Sciatic nerve (tissue), 2 donors: Measurements from ENCODE around the gene CPNE8. TPM values are rescaled to one million over a fixed set of nuclear protein-coding genes. Genes with fewer than 3 reads are reported as not detected.
"Not testable (repeated sequence)": the region's sequence is repeated elsewhere in the genome, so short reads cannot be mapped to it uniquely, and the experiment has no call there.

Experiments
- ATAC-seq: fragments of 200-7000 bp; cut with Tn5 transposase; one replicate; pipeline ENCODE4 v1.9.1; 2020; ENCODE audit warnings: mild to moderate bottlenecking, moderate library complexity
- DNase-seq: peaks from one replicate; pipeline ENCODE4 v3.0.0-alpha.2; 2020; ENCODE audit warnings: low spot score
- intact Hi-C: fragments of 100-400 bp; cut with DNase I; formaldehyde crosslinking; loops from one replicate; pipeline ENCODE4 v1.14.2; 2022
- total RNA-seq: library from RNA; stranded (reverse); fragmentation: NEBNext Ultra II Directional; extraction: Animal tissue kit (Norgen Biotek cat#: 25700); gene quantifications from one replicate; pipeline ENCODE4 v1.2.1, GENCODE V29; 2021
- donor health status: DM: no; HTN: no; CAD: no.
- donor health status: DM: no; HTN: no; CAD: no.

Gene CPNE8
- total RNA-seq, 1 donor from 2014 or later: 26.6 TPM

- no peak for ATAC-seq
- intact Hi-C loops: no loop called here
- no peak for DNase-seq
These were observed 143.6 kb downstream of the CPNE8 start for GRCh38 chr12:38761636-38762342.

DNA sequence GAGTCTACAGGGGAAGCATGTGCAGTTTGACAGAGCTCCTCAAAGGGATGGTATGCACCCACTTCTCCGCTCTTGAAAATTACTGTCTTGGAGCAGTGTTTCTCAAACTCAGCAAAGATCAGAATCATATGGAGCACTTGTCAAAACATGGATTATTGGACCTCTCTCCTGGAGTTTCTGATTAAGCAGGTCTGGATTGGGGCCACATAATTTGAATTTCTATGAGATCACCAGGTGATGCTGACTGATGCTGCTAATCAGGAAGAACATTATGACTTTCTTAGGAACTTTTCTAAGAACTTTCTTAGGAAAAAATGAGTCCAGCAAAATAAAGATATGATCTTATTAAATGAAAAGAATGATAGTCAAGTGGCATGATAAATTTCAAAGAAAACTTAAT lies 144.3 kb downstream of the CPNE8 start:
- no peak for ATAC-seq
- DNase-seq: no peak
- intact Hi-C loops: no loop called here

GRCh38 chr12:38759621-38760020 lies 145.8 kb downstream of the CPNE8 start:
- no peak for ATAC-seq

GRCh38 chr12:38746744-38747143 lies 158.6 kb downstream of the CPNE8 start:
- DNase-seq: no peak
- intact Hi-C loops: no loop called here
- no peak for ATAC-seq

More at GRCh38 chr12:38759621-38760020, 145.8 kb downstream of the CPNE8 start:
- intact Hi-C loops: no loop called here
- no peak for DNase-seq

DNA sequence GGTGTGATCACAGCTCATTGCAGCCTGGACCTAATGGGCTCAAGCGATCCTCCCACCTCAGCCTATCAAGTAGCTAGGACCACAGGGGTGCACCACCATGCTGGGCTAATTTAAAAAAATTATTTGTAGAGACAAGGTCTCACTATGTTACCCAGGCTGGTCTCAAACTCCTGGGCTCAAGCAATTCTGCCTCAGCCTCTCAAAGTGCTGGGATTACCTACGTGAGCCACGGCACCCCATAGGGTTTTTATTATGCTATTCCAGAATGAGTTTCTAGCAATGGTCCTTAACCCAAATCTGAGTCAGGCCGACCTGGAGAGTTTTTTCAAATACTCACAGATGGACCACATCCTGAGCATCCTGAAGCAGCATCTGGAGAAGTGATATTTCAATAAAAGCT lies 159.8 kb downstream of the CPNE8 start:
- intact Hi-C loops: no loop called here
- no peak for DNase-seq

DNA sequence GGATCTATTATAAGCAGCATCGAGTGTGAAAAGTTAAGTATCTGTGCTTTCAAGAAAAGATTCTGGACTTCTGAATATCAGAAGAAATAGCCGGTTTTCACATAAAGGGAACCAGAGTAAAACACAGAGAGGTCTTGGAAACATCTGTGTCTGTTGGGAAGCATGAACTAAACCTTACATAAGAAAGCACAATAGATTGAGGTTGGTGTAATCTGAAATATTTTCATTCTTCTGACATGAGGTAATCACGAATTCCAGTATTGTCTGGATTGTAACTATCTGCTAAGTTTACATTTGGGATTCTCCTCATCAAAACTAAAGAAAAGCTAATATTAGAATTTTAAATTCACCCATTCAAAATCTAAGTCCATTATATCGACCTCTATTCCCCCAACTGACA lies 161.3 kb downstream of the CPNE8 start:
- no peak for ATAC-seq
- intact Hi-C loops: no loop called here
- no peak for DNase-seq

More for the DNA sequence above, 159.8 kb downstream of the CPNE8 start:
- ATAC-seq: no peak

DNA sequence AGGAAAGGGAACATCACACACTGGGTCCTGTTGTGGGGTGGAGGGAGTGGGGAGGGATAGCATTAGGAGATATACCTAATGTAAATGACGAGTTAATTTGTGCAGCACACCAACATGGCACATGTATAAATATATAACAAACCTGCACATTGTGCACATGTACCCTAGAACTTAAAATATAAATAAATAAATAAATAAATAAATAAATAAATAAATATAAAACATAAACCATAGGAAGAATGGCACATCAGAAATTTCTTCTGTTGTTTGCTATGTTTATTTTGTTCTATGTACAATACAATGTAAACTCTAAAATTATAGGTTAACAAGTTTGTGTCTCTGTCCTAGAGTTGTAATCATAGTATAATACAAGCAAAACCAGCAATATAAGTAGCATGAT lies 162.9 kb downstream of the CPNE8 start:
- intact Hi-C loops, DNase-seq, ATAC-seq: not testable (repeated sequence)

DNA sequence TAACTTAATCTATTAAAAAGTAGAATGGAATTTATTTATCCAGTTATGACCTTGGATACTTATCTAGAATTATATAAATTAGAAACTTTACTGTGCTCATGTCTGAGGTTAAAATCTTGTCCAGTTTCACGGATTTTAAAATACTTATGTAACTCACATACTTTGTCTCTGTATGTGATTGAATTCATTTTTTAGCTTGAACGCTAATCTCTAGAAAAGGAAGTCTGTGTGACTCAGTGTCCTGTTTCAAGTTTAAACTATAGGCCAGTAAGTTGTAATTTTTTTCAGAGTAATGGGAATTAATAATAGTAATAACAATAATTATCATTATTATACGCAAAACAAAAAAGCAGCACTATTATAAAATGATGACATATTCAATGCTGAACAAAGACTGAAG lies 168.6 kb downstream of the CPNE8 start:
- intact Hi-C loops: no loop called here
- no peak for DNase-seq
- ATAC-seq: no peak

GRCh38 chr12:38732761-38733160 lies 172.6 kb downstream of the CPNE8 start:
- ATAC-seq: no peak

DNA sequence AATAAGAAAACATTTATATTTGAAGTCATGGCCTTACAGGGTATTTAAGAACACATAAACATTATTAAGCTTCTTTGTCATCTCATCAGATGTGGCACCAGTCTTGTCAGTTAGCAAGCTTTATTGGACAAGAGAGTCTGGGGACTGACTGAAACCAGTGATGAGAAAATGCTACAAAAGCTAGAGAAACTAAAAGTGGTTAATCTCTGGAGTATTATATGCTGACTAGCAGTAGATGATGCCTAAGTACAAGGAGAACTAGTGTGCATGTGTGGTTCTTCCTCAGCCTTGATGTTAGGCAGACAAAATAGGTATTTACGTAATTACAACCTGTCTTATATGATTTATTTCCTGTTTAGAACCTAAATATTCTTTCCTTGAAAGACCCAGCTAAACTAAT lies 176.5 kb downstream of the CPNE8 start:
- ATAC-seq: no peak
- intact Hi-C loops: no loop called here
- no peak for DNase-seq

More at GRCh38 chr12:38732761-38733160, 172.6 kb downstream of the CPNE8 start:
- DNase-seq: no peak
- intact Hi-C loops: no loop called here

DNA sequence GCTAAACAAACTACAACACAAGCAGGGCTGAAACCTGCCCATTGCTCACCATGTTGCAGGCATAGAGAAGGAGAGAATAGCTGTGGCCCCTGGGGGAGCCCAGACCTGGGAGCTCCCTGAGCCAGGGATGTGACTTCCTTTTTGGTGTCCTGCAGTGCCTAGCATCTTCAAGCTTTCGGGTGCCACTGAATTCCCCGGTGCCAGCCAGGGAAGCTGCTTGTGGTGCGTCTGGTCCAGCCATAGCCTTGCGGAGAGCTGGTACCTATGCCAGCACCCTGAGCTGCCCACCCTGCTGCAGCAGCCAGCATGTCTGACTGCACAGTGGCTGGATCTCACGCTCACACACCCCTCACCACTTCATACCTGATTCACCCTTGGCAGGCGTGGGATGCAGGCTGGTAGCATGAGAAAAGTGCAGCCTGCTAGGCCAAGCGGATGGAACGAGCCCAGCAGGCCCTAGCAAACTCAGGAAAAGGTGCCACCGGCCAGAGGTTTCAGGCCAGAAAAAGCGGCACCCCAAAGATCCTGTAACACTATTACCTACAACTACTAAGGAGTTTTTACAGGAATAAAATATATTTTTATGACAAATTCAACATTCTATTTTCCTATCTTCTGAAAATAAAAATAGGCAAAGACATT lies 183.7 kb downstream of the CPNE8 start:
- intact Hi-C loops: no loop called here
- no peak for ATAC-seq
- DNase-seq: no peak

- ATAC-seq (no peak), DNase-seq (no peak)
- intact Hi-C loops: no loop called here
These were observed 184.7 kb downstream of the CPNE8 start for GRCh38 chr12:38720661-38721060.

DNA sequence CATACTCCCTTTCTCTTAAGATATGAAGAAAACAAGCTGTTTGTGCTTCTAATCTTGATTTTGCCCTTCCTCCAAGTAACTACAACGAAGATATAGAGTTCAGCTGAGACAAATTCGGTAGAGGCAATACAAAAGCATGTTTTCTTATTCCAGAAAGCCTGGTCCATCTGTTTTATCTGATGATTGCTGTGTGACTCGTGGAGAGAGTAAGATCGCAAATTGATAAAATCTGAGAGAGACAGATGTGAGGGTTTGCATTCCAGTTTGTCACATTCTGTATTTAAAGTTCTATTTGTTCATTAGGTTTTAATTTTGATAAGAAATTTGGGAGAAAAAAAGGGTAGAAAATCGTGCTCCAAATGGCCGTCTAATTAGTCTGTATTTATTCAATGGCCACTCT lies 192.1 kb downstream of the CPNE8 start:
- DNase-seq (no peak), ATAC-seq (no peak)
- intact Hi-C loops: no loop called here

- intact Hi-C loops: no loop called here
- DNase-seq (no peak), ATAC-seq (no peak)
These were observed 194.3 kb downstream of the CPNE8 start for GRCh38 chr12:38711054-38711453.

DNA sequence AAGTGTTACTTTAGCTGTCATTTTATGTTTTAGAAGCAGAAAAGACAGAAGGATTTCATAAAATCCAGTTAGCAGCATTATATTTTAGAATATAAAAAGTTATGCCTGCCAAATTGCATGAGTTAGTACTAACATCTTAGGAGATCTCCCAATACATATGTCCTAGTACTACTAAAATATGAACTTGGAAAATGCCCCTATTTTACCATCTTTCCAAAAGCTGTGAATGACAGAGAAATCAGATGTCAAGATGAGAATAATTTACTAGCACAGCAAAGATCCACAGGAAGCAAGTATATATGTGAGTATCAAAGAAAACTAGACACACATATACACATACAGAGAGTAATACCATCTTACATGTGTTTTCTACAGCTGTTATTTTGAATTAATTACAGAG lies 196.9 kb downstream of the CPNE8 start:
- intact Hi-C loops: no loop called here
- no peak for ATAC-seq
- no peak for DNase-seq

- DNase-seq: no peak
- no peak for ATAC-seq
- intact Hi-C loops: no loop called here
These were observed 197.7 kb downstream of the CPNE8 start for GRCh38 chr12:38707648-38708047.

GRCh38 chr12:38697289-38697688 lies 208.1 kb downstream of the CPNE8 start:
- intact Hi-C loops: no loop called here
- no peak for ATAC-seq

GRCh38 chr12:38695057-38695456 lies 210.3 kb downstream of the CPNE8 start:
- ATAC-seq (no peak), DNase-seq (no peak)
- intact Hi-C loops: no loop called here

More at GRCh38 chr12:38697289-38697688, 208.1 kb downstream of the CPNE8 start:
- no peak for DNase-seq

- ATAC-seq: no peak
- no peak for DNase-seq
- intact Hi-C loops: no loop called here
These were observed 214.2 kb downstream of the CPNE8 start for GRCh38 chr12:38691164-38691563.

- DNase-seq (no peak), ATAC-seq (no peak)
- intact Hi-C loops: no loop called here
These were observed 214.7 kb downstream of the CPNE8 start for GRCh38 chr12:38690646-38691045.

GRCh38 chr12:38689704-38690103 lies 215.7 kb downstream of the CPNE8 start:
- intact Hi-C loops: loop anchor here (5.0 kb wide), 1 partner anchor 808 kb away; no protein-coding TSS in a partner anchor

More at GRCh38 chr12:38689704-38690103, 215.7 kb downstream of the CPNE8 start:
- ATAC-seq: no peak
- no peak for DNase-seq
